ENCODE results near the gene UMODL1. TPM values are rescaled to one million over a fixed set of nuclear protein-coding genes. Genes with fewer than 3 reads are reported as not detected.

The UMODL1 gene
- total RNA-seq, 1 experiment from 2014 or later: 0.18 TPM

GRCh38 chr21:42044871-42045495 is 26.1 kb upstream of the UMODL1 start:
- ChIA-PET POLR2A (no interaction called here), CTCF (interaction anchor here (0.6 to 0.7 kb wide), 2 partner anchors 352 to 433 kb away, joined by 3 to 7 read pairs; no protein-coding TSS in a partner anchor)
- in situ Hi-C loops (cut with HindIII; ENCODE audit: low pct_unique_long_range_greater_than_20kb, low sequenced_read_pairs) (no loop called here), intact Hi-C loops (cut with micrococcal nuclease; ENCODE audit: unreplicated experiment) (no loop called here)
- no peak for ATAC-seq
- H3K4me1 ChIP-seq (ENCODE audit: control insufficient read depth, insufficient read depth, low read length): no peaks in the 10 kb centered on the region
- no TSS peak for BruUV-seq (replicated peaks)
- no peak overlapping the region for H3K4me3 ChIP-seq (ENCODE audit: low read depth in 2 of 2, low read length in 2 of 2)
- no peak overlapping the region for H3K27ac ChIP-seq (ENCODE audit: low read length)
- H3K9me3 ChIP-seq (ENCODE audit: control insufficient read depth, insufficient read depth, low read depth, low read length): no peaks in the 10 kb centered on the region
- no peak for TF ChIP-seq REST (IDR thresholded peaks at IDR 0.05; ENCODE audit: insufficient read depth in 1 of 2, low read depth in 2 of 2, low read length in 1 of 2)
- TF ChIP-seq SIN3A (IDR thresholded peaks at IDR 0.05; ENCODE audit: borderline replicate concordance, insufficient read depth, low read depth, low read length): no peak
- no peak for TF ChIP-seq POLR2AphosphoS5 (IDR thresholded peaks at IDR 0.05; ENCODE audit: low read depth, low read length)
- TF ChIP-seq CTCF (IDR thresholded peaks at IDR 0.05): no peak
- no peak for TF ChIP-seq TCF7L2 (IDR thresholded peaks at IDR 0.05; ENCODE audit: low read depth, low read length)
- H3K27me3 ChIP-seq (ENCODE audit: control insufficient read depth, insufficient read depth, low read length): no peaks in the 10 kb centered on the region
- H3K36me3 ChIP-seq (ENCODE audit: control insufficient read depth, insufficient read depth, low read length): no peaks in the 10 kb centered on the region
- DNase-seq (ENCODE audit: low read depth, low spot score): no peak

- Histone ChIP-seq H3K36me3 (ENCODE audit: control insufficient read depth, insufficient read depth, low read length) (no peaks in the 10 kb centered on the region), H3K4me1 (ENCODE audit: control insufficient read depth, insufficient read depth, low read length) (no peaks in the 10 kb centered on the region), H3K4me3 (ENCODE audit: low read depth in 2 of 2, low read length in 2 of 2) (no peak overlapping the region), H3K27me3 (ENCODE audit: control insufficient read depth, insufficient read depth, low read length) (no peaks in the 10 kb centered on the region), H3K9me3 (ENCODE audit: control insufficient read depth, insufficient read depth, low read depth, low read length) (no peaks in the 10 kb centered on the region), H3K27ac (ENCODE audit: low read length) (no peak overlapping the region)
- intact Hi-C loops (cut with micrococcal nuclease; ENCODE audit: unreplicated experiment): no loop called here
- CTCF ChIA-PET: no interaction called here
- no peak for ATAC-seq
- POLR2A ChIA-PET: interaction anchor here (0.6 kb wide), 1 partner anchor 38 kb away, joined by 9 read pairs; the partner anchor contains the start of gene ZBTB21
- BruUV-seq (replicated peaks): no TSS peak
- TF ChIP-seq POLR2AphosphoS5 (IDR thresholded peaks at IDR 0.05; ENCODE audit: low read depth, low read length) (no peak), SIN3A (IDR thresholded peaks at IDR 0.05; ENCODE audit: borderline replicate concordance, insufficient read depth, low read depth, low read length) (no peak), CTCF (IDR thresholded peaks at IDR 0.05) (no peak), TCF7L2 (IDR thresholded peaks at IDR 0.05; ENCODE audit: low read depth, low read length) (no peak), REST (IDR thresholded peaks at IDR 0.05; ENCODE audit: insufficient read depth in 1 of 2, low read depth in 2 of 2, low read length in 1 of 2) (no peak)
- in situ Hi-C loops (cut with HindIII; ENCODE audit: low pct_unique_long_range_greater_than_20kb, low sequenced_read_pairs): no loop called here
- DNase-seq (ENCODE audit: low read depth, low spot score): no peak
These were observed 23.1 kb upstream of the UMODL1 start for GRCh38 chr21:42047821-42048613.
